HG02870 (cell line): ENCODE results near the gene CHRM4.
A peak's percentile ranks its signal among the peaks of the same experiment; 100 is the strongest.

Source experiments
- ATAC-seq: cut with Tn5 transposase; IDR thresholded peaks from one replicate; pipeline ENCODE4 v1.9.1; 2021; ENCODE audit warnings: mild to moderate bottlenecking, moderate library complexity; ENCODE audit not compliant: unreplicated experiment

CHRM4 gene

DNA sequence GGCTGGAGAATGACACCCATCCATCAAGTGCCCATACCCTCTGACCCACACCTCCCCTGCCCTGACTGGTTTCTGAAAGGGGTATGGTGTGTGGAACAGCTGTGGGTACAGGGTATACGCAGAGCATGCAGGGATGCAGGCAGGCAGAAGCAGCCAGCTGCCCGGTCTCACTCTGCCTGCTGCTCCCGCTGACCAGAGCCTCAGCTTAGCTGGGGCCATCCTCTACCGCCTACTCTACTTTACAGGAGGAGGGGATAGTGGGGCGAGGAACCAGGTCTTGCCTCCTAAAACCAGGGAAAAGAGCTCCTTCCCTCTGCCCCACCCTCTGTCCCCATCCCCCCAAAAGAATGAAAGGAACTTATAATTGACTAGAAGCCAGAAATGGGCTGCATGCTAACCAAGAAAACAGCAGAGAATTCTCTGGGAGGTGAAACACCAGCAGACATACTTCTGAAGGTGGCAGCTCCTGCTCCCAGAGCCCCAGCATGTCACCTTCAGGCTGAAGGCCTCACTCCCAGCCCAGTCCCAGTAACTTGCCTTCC lies 13.0 kb upstream of the CHRM4 start:
- no peak for ATAC-seq

DNA sequence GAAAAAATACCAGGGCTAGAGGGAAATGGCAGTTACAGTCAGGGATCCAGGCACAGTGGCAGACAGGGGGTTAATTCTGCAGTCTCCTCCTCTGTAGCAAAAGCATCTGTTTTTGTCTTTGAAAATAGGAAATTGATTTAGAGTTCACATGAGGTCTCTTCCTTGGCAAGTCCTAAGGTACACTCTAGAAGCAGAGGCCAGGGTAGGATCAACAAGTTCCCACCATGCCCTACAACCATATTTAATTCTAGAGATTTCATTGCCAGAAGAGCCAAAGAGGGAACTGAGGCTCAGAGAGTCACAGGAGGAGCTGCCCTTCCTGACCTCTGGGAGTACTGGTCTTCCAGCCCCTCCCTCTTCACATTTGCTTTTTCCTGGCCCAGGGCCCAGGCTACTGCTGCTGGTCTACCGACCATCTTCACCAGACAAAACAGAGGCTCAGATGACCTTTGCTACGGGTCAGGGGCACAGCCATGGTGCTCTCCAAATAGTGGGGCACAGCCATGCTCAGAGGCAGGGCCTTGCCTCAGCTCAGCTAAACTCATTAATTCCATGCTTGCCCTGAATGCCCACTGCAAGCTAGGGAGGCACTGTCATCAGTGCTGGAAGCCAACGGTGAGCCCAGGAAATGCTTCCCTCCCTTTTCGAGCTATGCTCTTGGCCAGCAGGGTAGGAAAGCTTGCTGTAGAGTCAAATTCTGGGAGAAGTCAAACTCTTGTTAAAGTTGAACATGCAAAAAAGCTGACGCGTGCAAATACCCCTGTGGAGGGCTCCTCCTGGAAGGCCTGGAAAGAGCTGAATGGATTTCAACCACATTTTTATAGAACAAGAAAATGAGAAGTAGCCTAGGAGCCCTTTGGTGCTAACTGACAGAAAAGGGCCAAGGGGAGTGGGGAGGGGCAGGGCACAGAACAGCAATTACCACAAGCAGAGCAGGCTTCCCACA lies 11.7 kb upstream of the CHRM4 start:
- no peak for ATAC-seq

DNA sequence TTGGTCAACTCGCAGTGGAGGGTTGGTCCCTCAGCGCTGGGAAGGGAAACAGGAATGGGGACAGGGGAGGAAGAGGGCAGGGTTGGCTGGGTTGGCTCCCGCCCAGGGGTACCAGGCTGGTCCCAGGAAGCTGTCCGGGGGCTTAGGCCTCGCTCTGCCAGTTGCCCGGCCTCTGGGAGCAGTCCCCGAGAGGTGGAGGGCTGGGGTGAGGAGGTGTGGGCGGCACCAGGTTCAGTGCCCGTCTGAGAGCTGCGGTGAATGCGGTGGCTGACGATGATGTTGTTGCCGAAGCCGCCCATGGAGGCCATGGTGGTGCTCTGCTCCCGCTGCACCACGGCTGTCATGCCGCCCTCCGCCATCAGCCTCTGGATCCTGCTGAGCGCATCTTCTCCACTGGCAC lies 6.0 kb upstream of the CHRM4 start:
- no peak for ATAC-seq

DNA sequence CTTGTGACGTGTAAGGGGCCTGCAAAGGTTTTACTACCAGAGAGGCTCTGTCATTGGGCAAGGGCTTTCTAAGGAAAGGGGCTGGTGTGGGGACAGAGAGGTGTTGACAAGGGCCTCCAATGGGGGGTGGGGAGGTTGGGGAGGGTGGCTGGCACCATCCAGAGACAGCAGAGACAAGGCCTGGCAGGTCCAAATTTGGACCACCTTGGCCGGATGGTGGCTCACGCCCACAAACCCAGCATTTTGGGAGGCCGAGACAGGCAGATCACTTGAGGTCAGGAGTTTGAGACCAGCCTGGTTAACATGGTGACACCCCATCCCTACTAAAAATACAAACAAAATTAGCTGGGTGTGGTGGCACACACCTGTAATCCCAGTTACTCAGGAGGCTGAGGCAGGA lies 2.2 kb upstream of the CHRM4 start:
- ATAC-seq = no peak

DNA sequence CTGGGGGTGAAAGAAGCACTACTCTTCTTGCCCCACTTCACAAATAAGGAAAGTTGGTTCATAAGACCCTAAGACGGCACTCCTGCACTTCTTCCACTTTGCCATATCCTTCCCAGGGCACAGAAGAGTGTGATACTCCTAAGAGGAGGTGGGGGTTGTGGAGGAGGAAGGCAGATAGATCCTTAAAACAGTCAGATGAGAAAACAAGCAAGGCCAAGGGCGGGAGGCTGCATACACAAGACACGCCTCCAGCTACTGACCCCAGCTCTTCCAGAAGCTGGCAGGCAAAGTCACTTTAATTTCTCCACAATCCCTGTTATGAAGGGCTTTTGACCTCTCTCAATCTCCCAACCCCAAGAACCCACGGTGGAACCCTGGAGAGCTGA lies 1.6 kb upstream of the CHRM4 start:
- ATAC-seq = no peak

DNA sequence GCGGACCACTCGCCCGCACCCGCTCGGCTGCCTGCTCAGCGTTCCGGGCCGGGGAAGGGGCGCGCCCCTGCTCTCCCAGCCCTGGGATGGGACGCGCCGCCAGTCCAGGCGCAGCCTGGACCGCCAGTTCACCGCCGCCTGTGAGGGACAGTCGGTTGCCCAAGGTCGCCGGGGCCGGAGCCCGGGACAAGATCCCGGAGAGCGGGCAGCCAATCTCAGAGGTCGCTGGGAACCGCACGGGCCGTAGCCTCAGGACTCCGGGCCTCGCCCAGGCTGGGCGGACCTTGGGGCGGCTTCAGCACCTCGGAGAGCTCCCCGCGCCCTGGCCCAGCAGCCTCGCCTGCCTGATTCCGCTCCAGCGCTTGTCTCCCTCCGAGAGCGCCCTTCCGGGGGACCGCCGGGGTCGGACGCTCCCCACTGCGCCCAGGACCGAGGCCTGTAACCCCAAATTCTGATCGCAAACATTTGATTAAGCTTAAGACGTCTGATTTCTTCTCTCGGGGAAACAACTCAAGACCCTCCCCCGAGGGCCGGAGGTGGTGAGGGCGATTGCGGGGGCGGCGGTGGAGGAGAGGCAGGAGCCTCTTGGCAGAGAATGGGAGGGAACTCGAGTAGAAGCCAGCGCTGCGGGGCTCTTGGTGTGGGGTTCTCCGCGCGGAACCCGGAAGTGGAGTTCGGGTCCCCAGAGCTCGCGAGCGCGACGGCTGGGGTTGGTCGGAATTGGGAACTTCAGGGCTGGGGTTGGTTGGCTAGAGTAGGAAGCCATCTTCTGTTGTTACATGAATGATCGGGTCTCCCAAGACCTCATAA lies 1.1 kb upstream of the CHRM4 start:
- ATAC-seq = peak; percentile 63

DNA sequence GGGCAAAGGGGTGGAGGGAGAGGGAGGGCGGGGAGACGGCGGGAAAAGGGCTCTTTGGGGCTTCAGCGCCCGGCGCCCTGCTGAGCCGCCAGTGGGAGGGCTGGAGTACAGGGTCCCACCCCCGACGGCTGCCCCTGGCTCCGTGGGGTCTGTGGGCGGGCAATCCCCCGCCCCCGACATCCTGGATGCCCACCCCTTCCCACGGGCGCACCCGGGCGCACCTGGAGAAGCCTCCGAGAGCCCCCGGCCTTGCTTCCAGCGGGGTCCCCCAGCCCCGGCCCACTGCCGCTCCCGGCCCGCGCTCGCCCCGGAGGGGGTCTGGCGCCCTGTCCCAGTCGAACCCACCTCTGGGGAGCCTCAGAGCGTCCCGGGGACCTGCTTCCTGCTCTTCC lies 394 bp downstream of the CHRM4 start:
- no peak for ATAC-seq

DNA sequence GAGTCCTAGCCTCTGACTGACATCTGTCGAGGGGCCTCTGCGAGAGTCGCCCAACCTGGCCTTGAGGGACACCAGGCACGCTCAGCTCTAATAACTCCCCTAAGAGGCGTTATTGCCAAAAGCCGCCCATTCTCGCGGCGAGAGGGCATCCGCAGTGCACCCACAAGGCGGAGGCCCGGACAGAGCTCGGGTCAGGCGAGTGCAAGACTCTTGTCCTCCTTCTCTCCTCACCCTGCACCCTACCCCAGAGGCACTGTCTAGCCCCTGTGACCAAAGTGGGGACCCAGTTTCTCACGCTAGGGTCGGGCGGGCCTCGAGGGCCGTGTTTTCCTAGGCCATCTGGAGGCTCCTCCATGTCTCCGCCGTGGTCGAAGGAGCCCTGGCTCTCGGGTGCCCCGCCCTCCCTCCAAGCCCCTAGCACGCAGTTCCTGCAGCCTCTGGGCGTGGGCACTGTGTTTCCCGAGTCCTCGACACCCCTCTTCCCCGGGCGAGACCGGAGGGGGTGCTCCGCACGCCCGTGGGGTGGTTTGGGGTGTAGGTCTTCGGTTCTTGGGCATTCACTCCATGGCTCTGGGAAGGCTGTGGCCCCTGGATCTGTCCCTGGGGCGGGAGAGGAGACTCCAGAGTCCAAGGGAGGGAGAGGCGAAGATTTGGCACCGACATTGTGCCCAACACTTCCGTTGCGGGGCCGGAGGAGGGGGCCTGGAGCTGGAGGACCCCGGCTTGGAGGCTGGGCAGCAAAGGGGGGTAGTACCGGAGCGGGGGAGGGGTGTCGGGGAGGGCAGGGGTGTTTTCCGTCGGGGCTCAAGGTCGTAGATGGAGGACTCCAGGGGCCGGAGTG lies 1.0 kb downstream of the CHRM4 start:
- ATAC-seq = no peak

DNA sequence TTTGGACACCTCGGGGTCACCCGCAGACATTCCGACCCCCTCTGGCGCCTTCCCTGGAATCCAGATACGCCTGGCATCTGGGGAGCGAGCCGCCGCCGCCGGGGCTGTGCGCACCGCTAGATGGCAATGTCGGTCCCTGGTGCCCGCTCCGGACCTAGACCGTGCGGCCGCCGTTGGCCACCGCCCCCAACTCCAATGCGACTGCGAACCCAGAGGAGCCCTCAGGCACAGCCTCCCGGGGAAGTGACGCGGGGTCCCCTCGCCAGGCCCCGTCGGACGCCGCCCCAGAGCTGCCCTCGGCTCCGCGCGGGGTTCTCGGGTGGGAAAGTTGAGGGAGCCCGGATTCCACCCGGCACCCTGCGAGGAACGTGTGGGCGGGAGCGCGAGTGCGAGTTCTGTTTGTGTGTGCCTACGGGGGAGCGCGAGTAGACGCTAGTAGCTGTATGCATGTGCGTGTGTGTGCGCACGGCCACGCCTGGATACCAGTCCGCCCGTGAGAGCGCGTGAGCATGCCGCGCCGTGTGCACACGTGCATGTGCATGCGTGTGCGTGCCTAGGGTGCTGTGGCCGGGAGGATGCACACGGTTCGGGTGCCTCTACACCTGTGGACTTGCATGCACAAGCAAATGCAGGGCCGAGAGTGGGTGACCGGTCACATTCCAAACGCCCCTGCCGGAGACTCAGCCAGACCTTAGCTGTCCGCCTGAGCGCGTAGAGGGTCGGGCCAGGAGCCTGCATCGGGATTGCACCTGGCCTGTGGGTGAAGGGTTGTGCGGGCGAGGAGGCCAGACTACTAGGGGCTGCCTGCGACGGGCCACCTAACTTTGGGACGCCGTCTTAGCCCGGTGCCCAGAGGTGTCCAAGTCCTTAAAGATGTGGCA lies 1.9 kb downstream of the CHRM4 start:
- peak; percentile 43 for ATAC-seq

DNA sequence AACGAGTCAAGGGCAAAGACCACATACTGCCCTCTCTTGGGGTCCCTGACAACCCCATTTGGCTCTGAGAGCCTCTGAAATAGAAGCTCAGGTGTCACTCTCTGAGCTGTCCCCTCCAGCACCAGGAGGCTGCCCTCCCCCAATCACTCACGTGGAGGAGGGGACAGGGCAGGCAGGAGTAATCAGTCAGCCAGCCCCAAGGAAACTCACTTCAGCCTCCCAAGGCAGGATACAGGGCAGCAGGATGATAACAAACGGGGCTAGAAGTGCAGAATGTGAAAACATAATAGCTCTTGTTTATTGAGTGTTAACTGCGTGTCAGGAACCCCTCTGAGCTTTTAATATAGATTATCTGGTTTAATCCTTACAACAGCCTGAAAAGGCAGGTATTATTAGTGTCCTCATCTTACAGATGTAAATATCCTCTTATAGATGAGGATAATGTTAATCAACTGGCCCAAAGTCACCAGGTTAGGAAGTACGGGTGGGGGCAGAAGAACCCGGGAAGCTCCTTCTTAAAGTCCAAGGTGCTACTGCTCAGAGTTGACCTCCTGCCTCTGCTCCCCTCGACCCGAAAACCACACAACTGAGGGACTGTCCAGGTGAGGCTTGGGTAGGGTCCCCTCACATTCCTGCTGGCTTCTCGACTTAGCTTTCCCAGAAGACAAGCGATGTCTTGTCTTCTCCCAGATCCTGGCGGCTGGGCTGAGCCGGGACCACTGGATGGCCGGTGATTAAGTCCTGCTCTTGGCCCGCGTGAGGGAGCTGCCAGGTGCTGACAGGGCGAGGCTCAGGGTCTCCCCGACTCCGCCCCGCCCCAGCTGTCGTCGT lies 2.7 kb downstream of the CHRM4 start:
- ATAC-seq = no peak

DNA sequence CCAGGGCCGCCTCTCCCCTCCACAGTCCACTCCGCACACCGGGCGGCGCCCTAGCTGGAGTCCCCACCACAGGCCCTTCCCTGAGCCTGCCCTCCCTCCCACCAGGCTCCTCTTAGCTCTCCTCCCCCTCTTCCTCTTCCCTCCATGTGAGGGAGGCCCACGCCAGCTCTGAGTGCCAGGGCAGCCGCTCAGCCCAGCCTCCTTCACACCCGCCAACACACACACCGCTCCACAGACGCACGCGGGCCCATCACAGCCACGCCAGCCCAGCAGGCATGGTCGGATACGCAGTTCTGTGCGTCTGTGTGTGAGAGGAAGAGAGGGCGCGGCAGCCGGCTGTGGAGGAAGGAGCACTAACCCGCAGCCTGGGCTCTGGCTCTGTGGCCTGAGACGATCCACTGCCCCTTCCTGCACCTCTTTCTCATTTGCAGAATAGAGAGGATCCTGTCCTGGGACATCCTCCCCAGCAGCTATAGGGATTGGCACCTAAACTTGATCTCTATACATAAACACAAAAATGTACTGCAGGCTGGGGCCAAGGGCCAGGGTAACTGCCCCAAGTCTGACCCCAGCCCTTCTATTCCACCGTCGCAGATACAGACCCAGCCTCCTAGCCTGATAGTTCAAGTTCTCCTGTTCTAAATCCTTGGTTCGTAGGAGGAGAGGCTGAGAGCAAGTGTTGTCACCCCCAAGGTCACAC lies 3.5 kb downstream of the CHRM4 start:
- ATAC-seq = no peak

DNA sequence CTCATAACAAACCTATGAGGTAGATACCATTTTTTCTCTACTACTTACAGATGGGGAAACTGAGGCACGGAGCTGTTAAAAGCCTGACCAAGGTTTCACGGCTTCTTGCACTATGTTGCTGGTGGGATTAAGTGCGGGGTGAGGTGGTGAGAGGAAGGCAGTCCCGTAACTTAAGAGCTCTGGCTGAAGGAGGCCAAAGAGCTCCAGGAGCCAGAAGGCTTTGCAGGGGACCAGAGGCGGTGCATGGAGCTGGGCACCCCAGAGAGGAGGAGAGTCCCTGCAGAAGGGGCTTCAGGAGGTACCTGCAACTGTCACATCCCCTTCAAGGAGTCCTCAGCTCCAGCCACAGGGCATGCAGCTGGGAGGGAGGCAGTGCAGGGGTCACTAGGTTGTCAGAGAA lies 4.1 kb downstream of the CHRM4 start:
- no peak for ATAC-seq

DNA sequence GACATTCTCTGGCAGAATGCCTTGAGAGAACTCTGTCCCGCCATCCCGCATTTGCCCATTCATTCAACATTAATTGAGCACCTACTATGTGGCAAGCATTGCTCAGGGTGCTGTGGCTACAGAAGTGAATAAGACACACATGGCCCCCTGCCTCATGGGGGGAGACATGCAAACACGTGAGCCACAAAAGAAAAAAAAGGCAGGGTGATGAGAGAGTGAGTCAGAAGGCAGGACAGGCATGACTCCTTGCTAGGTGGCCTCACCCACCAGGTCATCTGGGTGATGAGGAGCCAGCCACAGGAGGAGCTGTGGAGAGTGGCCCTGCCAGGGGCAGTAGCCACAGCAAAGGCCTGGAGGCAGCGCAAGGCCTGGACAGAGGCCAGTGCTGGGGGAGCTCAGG lies 4.9 kb downstream of the CHRM4 start:
- ATAC-seq = no peak

DNA sequence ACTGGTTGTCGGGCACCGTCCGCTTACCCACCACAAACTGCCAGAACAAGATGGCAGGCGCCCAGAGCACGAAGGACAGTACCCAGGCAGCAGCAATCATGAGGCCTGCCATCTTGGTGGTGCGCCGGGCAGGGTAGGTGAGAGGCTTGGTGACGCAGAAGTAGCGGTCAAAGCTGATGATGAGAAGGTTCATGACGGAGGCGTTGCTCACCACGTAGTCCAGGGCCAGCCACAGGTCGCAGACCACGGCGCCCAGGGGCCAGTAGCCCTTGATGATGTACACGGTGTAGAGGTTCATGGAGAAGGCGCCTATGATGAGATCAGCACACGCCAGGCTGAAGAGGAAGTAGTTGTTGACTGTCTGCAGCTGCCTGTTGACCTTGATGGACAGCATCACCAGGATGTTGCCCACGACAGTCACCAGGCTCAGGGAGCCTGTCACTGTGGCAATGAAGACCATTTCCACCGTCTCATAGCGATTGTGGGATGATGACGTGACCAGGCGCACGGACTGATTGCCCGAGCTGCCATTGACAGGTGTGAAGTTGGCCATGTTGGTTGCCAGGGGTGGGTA lies 5.5 kb downstream of the CHRM4 start:
- no peak for ATAC-seq

DNA sequence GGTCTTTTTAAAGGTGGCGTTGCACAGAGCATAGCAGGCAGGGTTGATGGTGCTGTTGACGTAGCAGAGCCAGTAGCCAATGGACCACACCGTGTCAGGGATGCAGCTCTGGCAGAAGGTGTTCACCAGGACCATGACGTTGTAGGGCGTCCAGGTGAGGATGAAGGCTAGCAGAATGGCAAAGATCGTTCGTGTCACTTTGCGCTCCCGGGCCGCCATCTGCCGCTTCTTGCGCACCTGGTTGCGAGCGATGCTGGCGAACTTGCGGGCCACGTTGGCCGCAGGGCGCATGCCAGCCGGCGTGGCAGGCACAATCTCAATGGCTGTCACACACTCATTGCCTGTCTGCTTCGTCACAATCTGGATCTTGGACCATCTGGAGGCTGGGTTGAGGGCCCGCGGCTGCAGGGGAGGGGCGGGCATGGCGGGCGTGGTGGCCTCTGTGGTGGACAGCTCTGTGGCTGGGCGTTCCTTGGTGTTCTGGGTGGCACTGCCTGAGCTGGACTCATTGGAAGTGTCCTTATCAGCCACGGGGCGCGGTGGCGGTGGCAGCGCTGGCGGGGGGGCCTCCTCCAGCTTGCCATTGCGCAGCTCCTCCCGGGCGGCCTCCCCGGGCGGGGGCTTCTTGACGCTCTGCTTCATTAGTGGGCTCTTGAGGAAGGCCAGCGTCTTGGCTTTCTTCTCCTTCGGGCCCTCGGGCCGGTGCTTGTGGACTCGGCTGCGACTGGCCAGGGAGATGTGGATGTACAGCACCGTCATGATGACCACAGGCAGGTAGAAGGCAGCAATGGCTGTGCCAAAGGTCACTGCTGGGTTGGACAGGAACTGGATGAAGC lies 6.2 kb downstream of the CHRM4 start:
- ATAC-seq = no peak

DNA sequence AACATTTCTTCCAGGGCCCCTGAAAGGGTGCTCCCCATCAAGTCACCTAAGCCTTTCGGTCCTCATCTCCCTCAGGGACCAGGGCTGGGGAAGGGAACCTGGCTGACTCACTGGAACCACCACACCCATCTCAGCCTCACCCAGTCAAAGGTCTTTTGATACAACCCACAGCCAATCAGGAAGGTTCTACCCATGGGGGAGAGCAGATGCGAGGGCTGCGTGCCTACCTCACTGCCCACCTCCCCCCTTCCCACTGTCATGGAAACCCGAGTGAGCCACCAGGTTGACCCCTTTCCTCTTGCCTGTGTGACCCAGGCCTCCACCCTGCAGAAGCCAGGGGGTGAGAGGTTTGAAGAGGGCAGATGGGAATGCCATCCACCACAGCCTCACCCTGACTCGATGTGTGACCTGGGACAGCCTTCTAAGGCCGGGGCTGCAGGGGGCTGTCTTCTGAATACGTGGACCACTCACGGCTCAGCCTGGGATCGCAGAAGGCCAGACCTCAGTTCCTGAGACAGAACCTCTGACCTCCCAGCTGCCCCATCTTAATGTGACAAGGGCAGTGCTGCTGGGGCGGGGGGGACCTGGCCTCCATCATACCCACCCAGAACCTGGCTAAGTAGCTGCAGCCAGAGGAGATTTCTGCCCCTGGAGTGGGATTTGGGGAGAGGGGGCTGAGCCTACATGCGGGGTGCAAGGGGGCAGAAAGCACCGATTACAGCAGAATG lies 7.4 kb downstream of the CHRM4 start:
- ATAC-seq = no peak

DNA sequence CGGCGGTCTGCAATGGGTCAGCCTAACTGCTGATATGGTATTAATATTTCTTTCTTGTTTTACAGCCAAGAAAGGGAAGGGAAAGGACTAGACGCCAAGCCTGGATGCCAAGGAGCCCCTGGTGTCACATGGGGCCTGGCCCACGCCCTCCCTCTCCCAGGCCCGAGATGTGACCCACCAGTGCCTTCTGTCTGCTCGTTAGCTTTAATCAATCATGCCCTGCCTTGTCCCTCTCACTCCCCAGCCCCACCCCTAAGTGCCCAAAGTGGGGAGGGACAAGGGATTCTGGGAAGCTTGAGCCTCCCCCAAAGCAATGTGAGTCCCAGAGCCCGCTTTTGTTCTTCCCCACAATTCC lies 8.2 kb downstream of the CHRM4 start:
- no peak for ATAC-seq
